ENCODE data around the gene TAF11L12.
"Not testable (repeated sequence)": the region's sequence is repeated elsewhere in the genome, so short reads cannot be mapped to it uniquely, and the experiment has no call there.

TAF11L12 gene

GRCh38 chr5:17610092-17610491 is at the start of gene TAF11L12:
TAF11L12 (plus strand) TSS chr5:17610392.
- DNase-seq: not testable (repeated sequence)

GRCh38 chr5:17585658-17586057 is 24.5 kb upstream of the TAF11L12 start, which contains the start of gene TAF11L7:
TAF11L7 (minus strand) TSS chr5:17585758.
- DNase-seq: not testable (repeated sequence)

GRCh38 chr5:17590860-17591259 is 19.3 kb upstream of the TAF11L12 start, which contains the start of gene TAF11L8:
TAF11L8 (minus strand) TSS chr5:17590960.
- not testable (repeated sequence) for DNase-seq

- DNase-seq: not testable (repeated sequence)
These were observed 15.9 kb upstream of the TAF11L12 start, which contains the start of gene TAF11L9 for GRCh38 chr5:17594255-17594654. TAF11L9 (minus strand) TSS chr5:17594394.

- not testable (repeated sequence) for DNase-seq
These were observed 12.5 kb upstream of the TAF11L12 start, which contains the start of gene TAF11L10 for GRCh38 chr5:17597728-17598127. TAF11L10 (minus strand) TSS chr5:17597828.

GRCh38 chr5:17603880-17604279 is 6.3 kb upstream of the TAF11L12 start, which contains the start of gene TAF11L11:
TAF11L11 (plus strand) TSS chr5:17604183.
- DNase-seq: not testable (repeated sequence)

- DNase-seq: no peak
These were observed 5.2 kb upstream of the TAF11L12 start for GRCh38 chr5:17604951-17605350.

- DNase-seq: not testable (repeated sequence)
These were observed 2.7 kb upstream of the TAF11L12 start for GRCh38 chr5:17607461-17607860.

- no peak for DNase-seq
These were observed 4.8 kb downstream of the TAF11L12 start for GRCh38 chr5:17614872-17615605.

GRCh38 chr5:17619354-17619753 is 9.2 kb downstream of the TAF11L12 start:
- no peak for DNase-seq

GRCh38 chr5:17620627-17621026 is 10.4 kb downstream of the TAF11L12 start:
- DNase-seq: no peak

- DNase-seq: no peak
These were observed 15.5 kb downstream of the TAF11L12 start for GRCh38 chr5:17625686-17626085.

GRCh38 chr5:17631788-17632187 is 21.6 kb downstream of the TAF11L12 start, which contains the start of gene TAF11L13:
TAF11L13 (plus strand) TSS chr5:17632088.
- not testable (repeated sequence) for DNase-seq

- no peak for DNase-seq
These were observed 24.0 kb downstream of the TAF11L12 start, which contains the start of gene TAF11L14 for GRCh38 chr5:17634160-17634559. TAF11L14 (plus strand) TSS chr5:17634460.

- DNase-seq: not testable (repeated sequence)
These were observed 39.0 kb downstream of the TAF11L12 start for GRCh38 chr5:17649232-17649631.

GRCh38 chr5:17655201-17655759 is 45.1 kb downstream of the TAF11L12 start:
- DNase-seq: not testable (repeated sequence)

- DNase-seq: no peak
These were observed 45.7 kb downstream of the TAF11L12 start for GRCh38 chr5:17655921-17656320.
